ENCODE data around the gene S100A16. TPM values are rescaled to one million over a fixed set of nuclear protein-coding genes. Genes with fewer than 3 reads are reported as not detected.
A peak's percentile ranks its signal among the peaks of the same experiment; 100 is the strongest.
"Not testable (repeated sequence)": the region's sequence is repeated elsewhere in the genome, so short reads cannot be mapped to it uniquely, and the experiment has no call there.

S100A16 gene
- total and polyA plus RNA-seq, 12 donors: 28.8 to 176 (median 43.5) TPM

DNA sequence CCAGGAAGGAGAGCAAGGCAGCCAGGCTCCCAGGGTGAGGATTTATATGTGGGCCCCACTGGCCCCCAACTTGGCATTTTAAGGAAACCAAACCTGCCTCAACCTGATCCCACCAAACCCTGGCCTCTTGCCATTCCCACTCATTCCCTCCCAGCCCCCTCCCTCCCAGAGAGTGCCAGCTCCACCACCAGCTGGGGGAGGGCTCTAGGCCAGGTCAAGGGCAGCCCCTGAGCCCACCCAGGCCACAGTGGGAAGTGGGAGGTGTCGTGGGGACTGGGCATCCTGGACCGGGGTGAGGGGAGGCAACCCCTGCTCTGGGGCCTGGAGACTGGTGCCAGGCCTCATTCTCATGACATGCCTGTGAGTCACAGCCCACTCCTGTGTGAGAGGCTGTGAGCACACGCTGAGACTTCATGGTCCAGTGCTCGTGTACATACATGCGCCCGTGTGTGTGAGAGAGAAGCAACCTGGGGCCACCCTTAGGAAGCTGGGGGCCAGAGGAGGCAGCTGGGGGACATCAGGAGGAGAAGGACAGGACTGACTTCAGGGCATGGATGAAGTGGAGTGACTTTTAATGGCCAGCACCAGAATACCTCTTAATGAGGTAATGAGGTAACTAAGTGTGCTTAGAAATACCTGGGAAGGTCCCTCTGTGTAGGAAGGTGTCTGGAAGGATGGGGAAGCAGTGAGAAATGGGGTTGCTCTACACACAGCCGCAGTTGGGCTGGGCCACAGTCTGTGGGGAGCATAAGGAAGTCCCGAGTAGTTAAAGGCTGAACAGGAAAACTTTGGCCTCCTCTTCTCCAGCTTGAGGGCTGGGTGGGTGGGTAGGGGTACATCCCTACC is 47.2 kb downstream of the S100A16 start, which contains the start of gene S100A2:
TSS of gene S100A2 (minus strand) at position 316 of the 846 bp plus-strand sequence. CDS start 1,967 bp downstream, outside the sequence.
- H3K4me1 ChIP-seq: peaks cover 26 to 42% (median 36%) of the 10 kb centered on the region in 9 donors
- H3K4me3 ChIP-seq: peak within 1 kb of the TSS in 1 of 10 donors; percentile 12
- ATAC-seq (peak; percentile 1 to 50 (median 30)), DNase-seq (no peak)
- no peaks in the 10 kb centered on the region for H3K36me3 ChIP-seq
- intact Hi-C loops (cut with DNase I): loop anchor here in 9 of 10 donors (1.0 to 10.0 kb wide), 7 partner anchors 20 to 213 kb away; partner anchors contain the start of genes S100A9 (in 3 of the 9), S100A4 (in 1 of the 9) and S100A6 (in 1 of the 9)
- TF ChIP-seq, protein P1, sequence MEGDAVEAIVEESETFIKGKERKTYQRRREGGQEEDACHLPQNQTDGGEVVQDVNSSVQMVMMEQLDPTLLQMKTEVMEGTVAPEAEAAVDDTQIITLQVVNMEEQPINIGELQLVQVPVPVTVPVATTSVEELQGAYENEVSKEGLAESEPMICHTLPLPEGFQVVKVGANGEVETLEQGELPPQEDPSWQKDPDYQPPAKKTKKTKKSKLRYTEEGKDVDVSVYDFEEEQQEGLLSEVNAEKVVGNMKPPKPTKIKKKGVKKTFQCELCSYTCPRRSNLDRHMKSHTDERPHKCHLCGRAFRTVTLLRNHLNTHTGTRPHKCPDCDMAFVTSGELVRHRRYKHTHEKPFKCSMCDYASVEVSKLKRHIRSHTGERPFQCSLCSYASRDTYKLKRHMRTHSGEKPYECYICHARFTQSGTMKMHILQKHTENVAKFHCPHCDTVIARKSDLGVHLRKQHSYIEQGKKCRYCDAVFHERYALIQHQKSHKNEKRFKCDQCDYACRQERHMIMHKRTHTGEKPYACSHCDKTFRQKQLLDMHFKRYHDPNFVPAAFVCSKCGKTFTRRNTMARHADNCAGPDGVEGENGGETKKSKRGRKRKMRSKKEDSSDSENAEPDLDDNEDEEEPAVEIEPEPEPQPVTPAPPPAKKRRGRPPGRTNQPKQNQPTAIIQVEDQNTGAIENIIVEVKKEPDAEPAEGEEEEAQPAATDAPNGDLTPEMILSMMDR (IDR thresholded peaks at IDR 0.05): no peak
- WGBS, 2 donors: 62 to 64% methylated on average over 8 of the region's 8 CpGs
- no peaks in the 10 kb centered on the region for H3K9me3 ChIP-seq
- H3K27me3 ChIP-seq: no peaks in the 10 kb centered on the region
- peak within 1 kb of the TSS; percentile 51 to 96 (median 85) for H3K27ac ChIP-seq

DNA sequence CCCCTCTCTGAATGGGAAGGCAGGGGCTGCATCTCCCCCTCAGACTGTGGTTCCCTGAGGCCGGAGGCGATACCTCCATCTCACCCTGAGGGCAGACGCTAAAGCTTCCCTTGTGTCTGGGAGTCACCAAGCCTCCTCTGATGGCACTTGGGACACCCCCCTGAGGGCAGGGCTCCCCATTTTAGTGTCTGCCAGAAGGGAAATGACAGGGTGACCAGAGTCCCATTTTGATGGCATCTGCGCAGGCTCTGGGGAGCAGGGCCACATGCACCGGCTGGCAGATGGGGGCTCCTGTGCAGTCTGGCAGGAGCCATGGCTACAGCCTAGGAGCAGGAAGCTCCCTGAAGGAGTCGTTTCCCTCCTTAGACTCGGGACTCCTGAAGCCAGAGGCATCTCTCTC is 48.9 kb downstream of the S100A16 start:
- TF ChIP-seq, protein P1 (IDR thresholded peaks at IDR 0.05): no peak
- Histone ChIP-seq H3K27ac (no peak overlapping the region), H3K9me3 (no peaks in the 10 kb centered on the region), H3K4me1 (peaks cover 26 to 42% (median 36%) of the 10 kb centered on the region in 9 donors), H3K36me3 (no peaks in the 10 kb centered on the region), H3K4me3 (no peak overlapping the region), H3K27me3 (no peaks in the 10 kb centered on the region)
- DNase-seq (no peak), ATAC-seq (no peak)
- intact Hi-C loops (cut with DNase I): loop anchor here in 4 of 10 donors (10.0 kb wide), 2 partner anchors 49 to 209 kb away; partner anchors contain the start of gene S100A9 (in 3 of the 4)
- 84 to 88% methylated on average over 7 of the region's 7 CpGs for WGBS, 2 donors

DNA sequence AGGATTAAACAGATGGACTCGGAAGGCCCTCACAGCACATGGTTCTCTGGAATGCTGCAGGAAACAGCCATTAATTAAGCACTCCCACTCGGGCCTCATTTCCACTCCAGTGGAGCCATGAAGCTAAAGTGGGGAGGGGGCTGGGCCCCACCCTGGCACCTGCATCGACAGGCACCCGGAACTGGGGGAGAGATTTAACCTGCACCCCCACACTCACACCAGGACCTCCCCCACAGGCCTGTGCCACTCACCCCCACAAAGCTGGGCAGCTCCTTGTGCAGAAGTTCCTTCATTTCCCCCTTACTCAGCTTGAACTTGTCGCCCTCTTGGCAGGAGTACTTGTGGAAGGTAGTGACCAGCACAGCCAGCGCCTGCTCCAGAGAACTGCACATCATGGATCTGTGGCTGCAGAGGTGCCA is 49.4 kb downstream of the S100A16 start:
- no peaks in the 10 kb centered on the region for H3K36me3 ChIP-seq
- DNase-seq: no peak
- H3K27me3 ChIP-seq: no peaks in the 10 kb centered on the region
- H3K4me3 ChIP-seq: no peak overlapping the region
- 81 to 86% methylated on average over 6 of the region's 6 CpGs for WGBS, 2 donors
- peaks cover 26 to 37% (median 32%) of the 10 kb centered on the region in 9 donors for H3K4me1 ChIP-seq
- no peaks in the 10 kb centered on the region for H3K9me3 ChIP-seq
- intact Hi-C loops (cut with DNase I): loop anchor here in 4 of 10 donors (10.0 kb wide), 2 partner anchors 49 to 209 kb away; partner anchors contain the start of gene S100A9 (in 3 of the 4)
- ATAC-seq: no peak
- TF ChIP-seq, protein P1 (IDR thresholded peaks at IDR 0.05): no peak
- H3K27ac ChIP-seq: no peak overlapping the region

DNA sequence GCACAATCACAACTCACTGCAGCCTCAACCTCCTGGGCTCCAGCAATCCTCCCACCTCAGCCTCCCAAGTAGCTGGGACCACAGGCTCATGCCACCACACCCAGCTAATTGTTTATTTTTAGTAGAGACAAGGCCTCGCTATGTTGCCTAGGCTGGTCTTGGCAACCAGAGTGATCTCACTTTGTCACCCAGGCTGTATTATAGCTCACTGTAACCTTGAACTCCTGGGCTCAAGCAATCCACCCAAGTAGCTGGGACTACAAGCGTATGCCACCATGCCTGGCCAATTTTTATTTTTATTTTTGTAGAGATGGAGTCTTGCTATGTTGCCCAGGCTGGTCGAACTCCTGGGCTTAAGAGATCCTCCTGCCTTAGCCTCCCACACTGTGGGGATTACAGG is 50.9 kb downstream of the S100A16 start:
- not testable (repeated sequence) for H3K27me3 ChIP-seq, H3K4me3 ChIP-seq, ATAC-seq, H3K36me3 ChIP-seq, DNase-seq, H3K9me3 ChIP-seq, H3K27ac ChIP-seq
- intact Hi-C loops (cut with DNase I): loop anchor here in 4 of 10 donors (10.0 kb wide), 2 partner anchors 47 to 207 kb away; partner anchors contain the start of gene S100A9 (in 3 of the 4)
- peaks cover 15 to 23% (median 18%) of the 10 kb centered on the region in 9 donors for H3K4me1 ChIP-seq
- WGBS, 2 donors: 88 to 91% methylated on average over 3 of the region's 3 CpGs
